GF-D8 (cell line): ENCODE results near the gene KCNN3.

Experiments used
- DNase-seq: peaks from one replicate; lab custom pipeline; 2025; lab: John Stamatoyannopoulos, UW

KCNN3 gene

GRCh38 chr1:154879038-154879421 is 8.9 kb upstream of the KCNN3 start:
- no peak for DNase-seq

GRCh38 chr1:154878371-154879037 is 8.4 kb upstream of the KCNN3 start:
- no peak for DNase-seq

GRCh38 chr1:154877370-154877974 is 7.4 kb upstream of the KCNN3 start:
- DNase-seq = no peak

GRCh38 chr1:154876842-154877369 is 6.8 kb upstream of the KCNN3 start:
- DNase-seq = no peak

GRCh38 chr1:154874465-154874864 is 4.4 kb upstream of the KCNN3 start:
- DNase-seq = no peak

GRCh38 chr1:154873321-154873950 is 3.4 kb upstream of the KCNN3 start:
- no peak for DNase-seq

GRCh38 chr1:154871374-154871773 is 1.3 kb upstream of the KCNN3 start:
- no peak for DNase-seq

- DNase-seq = no peak
Observed at GRCh38 chr1:154870734-154871133, 653 bp upstream of the KCNN3 start.

GRCh38 chr1:154869351-154870114 is 548 bp downstream of the KCNN3 start:
- no peak for DNase-seq

- DNase-seq = no peak
Observed at GRCh38 chr1:154867841-154868605, 2.1 kb downstream of the KCNN3 start.

- DNase-seq = no peak
Observed at GRCh38 chr1:154867064-154867825, 2.8 kb downstream of the KCNN3 start.

- no peak for DNase-seq
Observed at GRCh38 chr1:154866257-154867063, 3.6 kb downstream of the KCNN3 start.

- no peak for DNase-seq
Observed at GRCh38 chr1:154865442-154866256, 4.4 kb downstream of the KCNN3 start.

GRCh38 chr1:154864189-154864975 is 5.7 kb downstream of the KCNN3 start:
- no peak for DNase-seq

GRCh38 chr1:154863315-154864174 is 6.5 kb downstream of the KCNN3 start:
- no peak for DNase-seq

GRCh38 chr1:154862907-154863306 is 7.2 kb downstream of the KCNN3 start:
- DNase-seq = no peak

- no peak for DNase-seq
Observed at GRCh38 chr1:154861607-154862094, 8.4 kb downstream of the KCNN3 start.
